Activated T-helper 1 cell treated with Interleukin-2 at 50 U/mL for 16 hours (primary cell): Measurements from ENCODE around the gene OR2G6.

Source experiments
- DNase-seq: peaks from one replicate; pipeline ENCODE4 v3.0.0-alpha.2; 2020; ENCODE audit warnings: low read depth

The OR2G6 gene

DNA sequence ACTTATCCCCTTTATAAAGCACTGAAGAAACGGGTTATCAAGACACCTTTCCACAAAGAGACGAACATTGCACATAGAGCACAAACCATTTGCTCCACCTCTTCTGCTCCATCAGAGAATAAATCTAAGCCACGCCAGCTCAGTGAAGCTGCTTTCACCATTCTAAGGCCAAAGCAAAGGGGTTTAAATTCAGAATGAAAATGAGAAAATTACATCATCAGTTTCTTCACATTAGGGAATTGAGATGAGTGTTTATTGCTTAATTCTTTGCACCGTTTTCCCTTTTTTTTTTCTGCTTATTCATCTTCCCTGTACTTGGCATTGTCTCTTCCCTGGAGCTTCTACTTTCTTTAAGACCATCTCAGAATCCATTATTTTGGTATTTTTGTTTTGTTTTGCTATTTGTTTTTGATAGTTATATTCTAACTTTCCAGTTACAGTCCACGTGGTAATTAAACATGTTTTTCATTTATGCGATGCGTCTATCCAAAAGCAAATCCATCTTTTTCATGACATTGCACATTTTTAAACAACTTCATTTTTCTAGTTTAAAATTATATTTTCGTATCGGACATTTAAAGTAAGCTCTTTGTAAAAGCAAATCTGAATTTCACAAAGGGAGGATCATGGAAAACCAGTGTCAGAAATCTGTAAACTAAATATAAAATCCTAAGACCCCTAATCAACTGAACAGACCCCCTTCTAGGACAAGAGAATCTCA lies 68.5 kb downstream of the OR2G6 start:
- no peak for DNase-seq
